Panc1 (cell line): ENCODE results near the gene TUBA3E. TPM values are rescaled to one million over a fixed set of nuclear protein-coding genes. Genes with fewer than 3 reads are reported as not detected.
"Not testable (repeated sequence)": the region's sequence is repeated elsewhere in the genome, so short reads cannot be mapped to it uniquely, and the experiment has no call there.

ENCODE experiments used
- ATAC-seq: fragments of 200-7000 bp; cut with Tn5 transposase; 2 replicates; pipeline ENCODE4 v1.9.1; 2020; ENCODE audit warnings: mild to moderate bottlenecking, moderate library complexity
- BruUV-seq: library from RNA; stranded (reverse); fragments of 400-500 nt; replicated peaks from 2 replicates; lab custom pipeline; 2021; lab: Mats Ljungman, UMichigan
- CTCF ChIA-PET: fragments of 300-600 bp; sonication (Branson Sonifier 250); formaldehyde crosslinking; loops from one replicate; lab custom pipeline; 2022; ENCODE audit warnings: antibody characterized with exemption; lab: Charles Lee
- POLR2A ChIA-PET: fragments of 300-600 bp; sonication (Branson Sonifier 250); formaldehyde crosslinking; loops from one replicate; lab custom pipeline; 2022; ENCODE audit warnings: antibody characterized with exemption; lab: Charles Lee
- DNase-seq: peaks from one replicate; pipeline ENCODE4 v3.0.0-alpha.2; 2010; ENCODE audit warnings: low read depth, low spot score
- H3K27ac ChIP-seq: 2 replicates; pipeline ENCODE4 v1.5.1; 2011; ENCODE audit warnings: mild to moderate bottlenecking, low read length, inconsistent platforms
- H3K27me3 ChIP-seq: fragments of 200-500 bp; sonication (Bioruptor generic); 2 replicates; pipeline ENCODE4 v1.6.0; 2014; ENCODE audit warnings: low read length, inconsistent platforms; ENCODE audit not compliant: control insufficient read depth, insufficient read depth
- H3K36me3 ChIP-seq: fragments of 200-500 bp; sonication (Bioruptor generic); 2 replicates; pipeline ENCODE4 v1.5.1; 2014; ENCODE audit warnings: inconsistent platforms, mild to moderate bottlenecking, low read length, moderate library complexity; ENCODE audit not compliant: control insufficient read depth, insufficient read depth
- H3K4me1 ChIP-seq: 2 replicates; pipeline ENCODE4 v1.5.1; 2011; ENCODE audit warnings: inconsistent platforms, mild to moderate bottlenecking, low read length, moderate library complexity; ENCODE audit not compliant: control insufficient read depth, insufficient read depth
- H3K4me3 ChIP-seq, 2 experiments: 2 replicates each; pipeline ENCODE4 v1.5.1; 2011 to 2012; ENCODE audit warnings: low read depth in 2 of 2, low read length in 2 of 2, mild to moderate bottlenecking in 2 of 2, inconsistent platforms in 1 of 2, moderate library complexity in 1 of 2
- H3K9me3 ChIP-seq: fragments of 200-500 bp; sonication (Bioruptor generic); 2 replicates; pipeline ENCODE4 v1.5.1; 2014; ENCODE audit warnings: low read depth, mild to moderate bottlenecking, inconsistent platforms, low read length, moderate library complexity; ENCODE audit not compliant: control insufficient read depth, insufficient read depth
- POLR2AphosphoS5 ChIP-seq: IDR thresholded peaks from 2 replicates; pipeline ENCODE4 v1.6.1; 2012; ENCODE audit warnings: mild to moderate bottlenecking, low read depth, low read length, moderate library complexity
- SIN3A ChIP-seq: IDR thresholded peaks from 2 replicates; pipeline ENCODE4 v1.6.1; 2012; ENCODE audit warnings: low read depth, mild to moderate bottlenecking, low read length, moderate library complexity, borderline replicate concordance; ENCODE audit not compliant: insufficient read depth
- TCF7L2 ChIP-seq: IDR thresholded peaks from 2 replicates; pipeline ENCODE4 v1.6.1; 2011; ENCODE audit warnings: mild to moderate bottlenecking, low read depth, low read length, inconsistent platforms
- in situ Hi-C: cut with HindIII; loops from 2 replicates; pipeline ENCODE4 v1.10.0; 2016; ENCODE audit warnings: low sequenced_read_pairs, low pct_unique_long_range_greater_than_20kb
- intact Hi-C: fragments of 100-400 bp; cut with micrococcal nuclease; formaldehyde crosslinking; loops from one replicate; pipeline ENCODE4 v1.10.0; 2022; ENCODE audit not compliant: unreplicated experiment
- total RNA-seq: library from RNA; stranded (reverse); gene quantifications from one replicate; pipeline ENCODE4 v1.2.1, GENCODE V29; 2021; ENCODE audit not compliant: unreplicated experiment
- TF ChIP-seq, protein P1 (sequence below), 2 experiments: IDR thresholded peaks; 2 replicates each; pipeline ENCODE4 v1.6.1; 2011 to 2012; ENCODE audit warnings: low read depth in 2 of 2, control low read depth in 1 of 2, low read length in 1 of 2, mild to moderate bottlenecking in 1 of 2, moderate library complexity in 1 of 2; ENCODE audit not compliant: insufficient read depth in 1 of 2
- TF ChIP-seq, protein P2 (sequence below): fragments of 450-650 bp; IDR thresholded peaks from 2 replicates; pipeline ENCODE4 v1.5.1; 2017; ENCODE audit warnings: mild to moderate bottlenecking

Gene TUBA3E
- total RNA-seq, 1 experiment from 2014 or later = not detected

DNA sequence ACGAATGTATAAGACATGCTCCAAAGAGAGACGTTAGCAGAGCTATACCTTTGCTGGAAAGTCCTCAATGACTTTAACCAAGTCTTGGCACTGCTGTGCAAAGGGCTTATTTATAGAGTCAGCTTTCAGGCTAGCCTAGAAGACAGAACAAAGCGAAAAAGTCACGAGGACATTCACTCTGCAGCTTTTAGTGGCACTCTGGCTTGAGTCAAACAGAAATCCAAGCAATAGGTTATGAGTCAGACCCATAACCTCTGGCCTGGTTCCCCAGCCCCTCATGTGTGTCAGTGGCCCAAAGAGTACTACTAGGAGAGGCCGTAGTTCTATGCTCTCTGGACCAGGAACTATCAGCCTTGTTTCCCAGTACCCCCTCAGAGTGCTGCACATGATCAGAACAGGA, 23.4 kb downstream of the TUBA3E start:
- intact Hi-C loops, DNase-seq, in situ Hi-C loops, ATAC-seq, H3K4me1 ChIP-seq, H3K27me3 ChIP-seq, H3K4me3 ChIP-seq, H3K27ac ChIP-seq, H3K36me3 ChIP-seq, BruUV-seq, CTCF ChIA-PET, POLR2A ChIA-PET, H3K9me3 ChIP-seq: not testable (repeated sequence)

DNA sequence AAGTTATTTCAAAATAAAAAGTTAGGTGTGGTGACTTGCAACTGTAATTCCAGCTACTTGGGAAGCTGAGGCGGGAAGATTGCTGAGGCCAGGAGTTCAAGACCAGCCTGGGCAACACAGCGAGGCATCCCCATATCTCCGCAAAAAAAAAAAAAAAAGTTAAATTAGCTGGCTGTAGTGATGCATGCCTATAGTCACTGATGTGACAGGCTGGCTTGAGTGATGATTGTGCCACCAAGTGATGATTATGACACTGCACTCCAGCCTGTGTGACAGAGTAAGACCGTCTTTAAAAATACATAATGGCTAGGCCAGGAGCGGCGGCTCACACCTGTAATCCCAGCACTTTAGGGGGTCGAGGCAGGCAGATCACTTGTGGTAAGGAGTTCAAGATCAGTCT, 28.3 kb downstream of the TUBA3E start:
- in situ Hi-C loops (no loop called here), intact Hi-C loops (no loop called here)
- Histone ChIP-seq H3K36me3 (peaks cover 6% of the 10 kb centered on the region; the same call in 1 of the 2 replicates), H3K9me3 (no peaks in the 10 kb centered on the region), H3K27ac (no peak overlapping the region), H3K4me1 (no peaks in the 10 kb centered on the region), H3K27me3 (no peaks in the 10 kb centered on the region), H3K4me3 (no peak overlapping the region)
- POLR2A ChIA-PET = no interaction called here
- ATAC-seq (no peak), DNase-seq (no peak)
- TF ChIP-seq POLR2AphosphoS5 (no peak), TCF7L2 (no peak), SIN3A (no peak)
- TF ChIP-seq, protein P1, sequence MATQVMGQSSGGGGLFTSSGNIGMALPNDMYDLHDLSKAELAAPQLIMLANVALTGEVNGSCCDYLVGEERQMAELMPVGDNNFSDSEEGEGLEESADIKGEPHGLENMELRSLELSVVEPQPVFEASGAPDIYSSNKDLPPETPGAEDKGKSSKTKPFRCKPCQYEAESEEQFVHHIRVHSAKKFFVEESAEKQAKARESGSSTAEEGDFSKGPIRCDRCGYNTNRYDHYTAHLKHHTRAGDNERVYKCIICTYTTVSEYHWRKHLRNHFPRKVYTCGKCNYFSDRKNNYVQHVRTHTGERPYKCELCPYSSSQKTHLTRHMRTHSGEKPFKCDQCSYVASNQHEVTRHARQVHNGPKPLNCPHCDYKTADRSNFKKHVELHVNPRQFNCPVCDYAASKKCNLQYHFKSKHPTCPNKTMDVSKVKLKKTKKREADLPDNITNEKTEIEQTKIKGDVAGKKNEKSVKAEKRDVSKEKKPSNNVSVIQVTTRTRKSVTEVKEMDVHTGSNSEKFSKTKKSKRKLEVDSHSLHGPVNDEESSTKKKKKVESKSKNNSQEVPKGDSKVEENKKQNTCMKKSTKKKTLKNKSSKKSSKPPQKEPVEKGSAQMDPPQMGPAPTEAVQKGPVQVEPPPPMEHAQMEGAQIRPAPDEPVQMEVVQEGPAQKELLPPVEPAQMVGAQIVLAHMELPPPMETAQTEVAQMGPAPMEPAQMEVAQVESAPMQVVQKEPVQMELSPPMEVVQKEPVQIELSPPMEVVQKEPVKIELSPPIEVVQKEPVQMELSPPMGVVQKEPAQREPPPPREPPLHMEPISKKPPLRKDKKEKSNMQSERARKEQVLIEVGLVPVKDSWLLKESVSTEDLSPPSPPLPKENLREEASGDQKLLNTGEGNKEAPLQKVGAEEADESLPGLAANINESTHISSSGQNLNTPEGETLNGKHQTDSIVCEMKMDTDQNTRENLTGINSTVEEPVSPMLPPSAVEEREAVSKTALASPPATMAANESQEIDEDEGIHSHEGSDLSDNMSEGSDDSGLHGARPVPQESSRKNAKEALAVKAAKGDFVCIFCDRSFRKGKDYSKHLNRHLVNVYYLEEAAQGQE (IDR thresholded peaks at IDR 0.05; ENCODE audit: insufficient read depth in 1 of 2, low read depth in 2 of 2, low read length in 1 of 2) = no peak
- TF ChIP-seq, protein P2, sequence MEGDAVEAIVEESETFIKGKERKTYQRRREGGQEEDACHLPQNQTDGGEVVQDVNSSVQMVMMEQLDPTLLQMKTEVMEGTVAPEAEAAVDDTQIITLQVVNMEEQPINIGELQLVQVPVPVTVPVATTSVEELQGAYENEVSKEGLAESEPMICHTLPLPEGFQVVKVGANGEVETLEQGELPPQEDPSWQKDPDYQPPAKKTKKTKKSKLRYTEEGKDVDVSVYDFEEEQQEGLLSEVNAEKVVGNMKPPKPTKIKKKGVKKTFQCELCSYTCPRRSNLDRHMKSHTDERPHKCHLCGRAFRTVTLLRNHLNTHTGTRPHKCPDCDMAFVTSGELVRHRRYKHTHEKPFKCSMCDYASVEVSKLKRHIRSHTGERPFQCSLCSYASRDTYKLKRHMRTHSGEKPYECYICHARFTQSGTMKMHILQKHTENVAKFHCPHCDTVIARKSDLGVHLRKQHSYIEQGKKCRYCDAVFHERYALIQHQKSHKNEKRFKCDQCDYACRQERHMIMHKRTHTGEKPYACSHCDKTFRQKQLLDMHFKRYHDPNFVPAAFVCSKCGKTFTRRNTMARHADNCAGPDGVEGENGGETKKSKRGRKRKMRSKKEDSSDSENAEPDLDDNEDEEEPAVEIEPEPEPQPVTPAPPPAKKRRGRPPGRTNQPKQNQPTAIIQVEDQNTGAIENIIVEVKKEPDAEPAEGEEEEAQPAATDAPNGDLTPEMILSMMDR = no peak
- CTCF ChIA-PET = no interaction called here
- BruUV-seq = no TSS peak

DNA sequence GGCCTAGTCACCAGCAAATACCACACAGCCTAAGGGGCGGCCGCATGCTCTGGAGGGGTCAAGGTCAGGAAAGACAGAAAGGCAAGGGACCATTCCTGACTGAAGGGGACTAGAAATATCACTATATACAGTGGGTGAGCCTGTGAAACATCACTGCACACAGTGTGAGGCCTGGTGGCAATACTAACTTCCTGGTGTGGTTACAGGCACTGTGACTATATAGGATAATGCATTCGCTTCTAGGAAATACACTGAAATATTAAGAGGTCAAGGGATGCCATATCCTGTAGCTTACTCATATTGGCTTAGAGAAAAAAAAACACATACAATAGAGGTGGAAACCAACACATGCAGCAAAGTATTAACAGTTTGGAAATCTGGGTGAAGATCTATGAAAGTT, 29.1 kb downstream of the TUBA3E start:
- intact Hi-C loops, H3K4me1 ChIP-seq, DNase-seq, in situ Hi-C loops, BruUV-seq, CTCF ChIA-PET, H3K9me3 ChIP-seq, H3K4me3 ChIP-seq, POLR2A ChIA-PET, H3K27me3 ChIP-seq, H3K27ac ChIP-seq, ATAC-seq, H3K36me3 ChIP-seq: not testable (repeated sequence)

DNA sequence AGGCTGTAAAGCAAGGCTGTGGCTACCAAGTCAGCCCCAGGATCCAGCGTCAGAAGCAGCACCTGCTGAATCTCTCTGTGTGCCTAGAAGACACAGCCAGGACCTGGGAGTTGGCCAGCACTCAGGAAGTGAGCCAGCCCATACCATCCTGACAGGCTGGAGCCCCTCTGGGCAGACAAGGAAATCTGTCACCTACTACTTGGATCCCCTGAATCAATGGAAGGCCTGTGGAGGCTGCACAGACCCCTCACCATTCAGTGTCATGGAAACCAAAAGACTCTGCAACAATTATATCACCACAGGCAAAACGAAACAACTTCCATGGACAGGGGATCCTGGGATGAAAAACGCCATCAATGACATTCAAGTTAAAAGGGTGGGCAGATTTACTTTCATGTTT, 31.6 kb downstream of the TUBA3E start:
- DNase-seq, H3K36me3 ChIP-seq, H3K27ac ChIP-seq, ATAC-seq, BruUV-seq, H3K4me3 ChIP-seq, H3K4me1 ChIP-seq, intact Hi-C loops, H3K9me3 ChIP-seq, CTCF ChIA-PET, POLR2A ChIA-PET, H3K27me3 ChIP-seq, in situ Hi-C loops: not testable (repeated sequence)
